Neural cell (in vitro differentiated cells): Measurements from ENCODE around the gene TBX4.

Experiments
- CTCF ChIP-seq: fragments of 450-650 bp; IDR thresholded peaks from 2 replicates; pipeline ENCODE4 v1.5.1; 2014; ENCODE audit warnings: antibody characterized with exemption, mild to moderate bottlenecking, moderate library complexity; ENCODE audit not compliant: poor library complexity, severe bottlenecking
- EP300 ChIP-seq: fragments of 450-650 bp; conservative IDR thresholded peaks from 2 replicates; pipeline ENCODE4 v1.6.1; 2014; ENCODE audit warnings: antibody characterized with exemption, mild to moderate bottlenecking, moderate library complexity; ENCODE audit not compliant: poor library complexity, severe bottlenecking
- EZH2 ChIP-seq: fragments of 200-600, 300-800 bp; shearing (Covaris generic), sonication (generic); IDR thresholded peaks from 2 replicates; pipeline ENCODE4 v1.6.1; 2014; ENCODE audit warnings: antibody characterized with exemption, low read length, borderline replicate concordance, mild to moderate bottlenecking; ENCODE audit not compliant: insufficient read depth, poor library complexity, severe bottlenecking
- RAD21 ChIP-seq: fragments of 450-650 bp; conservative IDR thresholded peaks from 2 replicates; pipeline ENCODE4 v1.6.1; 2014; ENCODE audit warnings: antibody characterized with exemption, mild to moderate bottlenecking, moderate library complexity
- REST ChIP-seq: IDR thresholded peaks from 2 replicates; pipeline ENCODE4 v1.6.1; 2012; ENCODE audit warnings: borderline replicate concordance
- SMC3 ChIP-seq: fragments of 450-650 bp; conservative IDR thresholded peaks from 2 replicates; pipeline ENCODE4 v1.6.1; 2014; ENCODE audit warnings: antibody characterized with exemption, mild to moderate bottlenecking, moderate library complexity; ENCODE audit not compliant: poor library complexity
- TAF1 ChIP-seq: IDR thresholded peaks from 2 replicates; pipeline ENCODE4 v1.6.1; 2012; ENCODE audit warnings: low read depth

GRCh38 chr17:61489719-61490490 is 37.7 kb downstream of the TBX4 start:
- TF ChIP-seq REST (no peak), TAF1 (no peak), EP300 (no peak), SMC3 (no peak), EZH2 (no peak), CTCF (no peak), RAD21 (no peak)
